ENCODE measurements around the gene KRTAP9-1. TPM values are rescaled to one million over a fixed set of nuclear protein-coding genes. Genes with fewer than 3 reads are reported as not detected.

Gene KRTAP9-1
- total and polyA plus RNA-seq, 2 donors from 2014 or later = not detected

- Histone ChIP-seq H3K36me3 (ENCODE audit: control insufficient read depth in 2 of 3, insufficient read depth in 3 of 3, low read length in 3 of 3) (no peaks in the 10 kb centered on the region), H3K9ac (ENCODE audit: low read length in 3 of 3) (no peak within 1 kb of the TSS), H3K4me3 (ENCODE audit: low read length in 3 of 3) (no peak within 1 kb of the TSS), H3K27ac (ENCODE audit: low read depth in 2 of 2, low read length in 2 of 2) (no peak within 1 kb of the TSS), H3K27me3 (ENCODE audit: control insufficient read depth, insufficient read depth, low read length) (no peaks in the 10 kb centered on the region), H3K9me3 (ENCODE audit: control insufficient read depth in 2 of 3, insufficient read depth in 1 of 3, low read length in 3 of 3) (no peaks in the 10 kb centered on the region), H3K4me1 (ENCODE audit: control insufficient read depth in 2 of 3, insufficient read depth in 2 of 3, low read depth in 1 of 3, low read length in 3 of 3) (no peaks in the 10 kb centered on the region)
- DNase-seq = no peak
- FAIRE-seq = no peak
- TF ChIP-seq CTCF (IDR thresholded peaks at IDR 0.05; ENCODE audit: borderline replicate concordance, extremely low read depth, insufficient read depth) = no peak
- intact Hi-C loops (cut with DNase I) = no loop called here
These were observed 21.6 kb upstream of the KRTAP9-1 start, which contains the start of gene KRTAP4-3 for GRCh38 chr17:41168121-41168520. Gene KRTAP4-3, minus strand, starts transcription at chr17:41168221. Its CDS starts 49 bp downstream, at chr17:41168172.

- intact Hi-C loops (cut with DNase I) = no loop called here
- no peak for FAIRE-seq
- no peak for DNase-seq
These were observed 17.8 kb upstream of the KRTAP9-1 start for GRCh38 chr17:41171886-41172285.

GRCh38 chr17:41176744-41177387 lies 12.8 kb upstream of the KRTAP9-1 start:
- DNase-seq = no peak
- intact Hi-C loops (cut with DNase I) = no loop called here
- FAIRE-seq = no peak
- Histone ChIP-seq H3K9ac (ENCODE audit: low read length in 3 of 3) (no peak overlapping the region), H3K27me3 (ENCODE audit: control insufficient read depth, insufficient read depth, low read length) (no peaks in the 10 kb centered on the region), H3K27ac (ENCODE audit: low read depth in 2 of 2, low read length in 2 of 2) (no peak overlapping the region), H3K4me1 (ENCODE audit: control insufficient read depth in 2 of 3, insufficient read depth in 2 of 3, low read depth in 1 of 3, low read length in 3 of 3) (no peaks in the 10 kb centered on the region), H3K36me3 (ENCODE audit: control insufficient read depth in 2 of 3, insufficient read depth in 3 of 3, low read length in 3 of 3) (no peaks in the 10 kb centered on the region), H3K4me3 (ENCODE audit: low read length in 3 of 3) (no peak overlapping the region), H3K9me3 (ENCODE audit: control insufficient read depth in 2 of 3, insufficient read depth in 1 of 3, low read length in 3 of 3) (no peaks in the 10 kb centered on the region)
- no peak for TF ChIP-seq CTCF (IDR thresholded peaks at IDR 0.05; ENCODE audit: borderline replicate concordance, extremely low read depth, insufficient read depth)

More at GRCh38 chr17:41171886-41172285, 17.8 kb upstream of the KRTAP9-1 start:
- Histone ChIP-seq H3K27ac (ENCODE audit: low read depth in 2 of 2, low read length in 2 of 2) (no peak overlapping the region), H3K4me1 (ENCODE audit: control insufficient read depth in 2 of 3, insufficient read depth in 2 of 3, low read depth in 1 of 3, low read length in 3 of 3) (no peaks in the 10 kb centered on the region), H3K36me3 (ENCODE audit: control insufficient read depth in 2 of 3, insufficient read depth in 3 of 3, low read length in 3 of 3) (no peaks in the 10 kb centered on the region), H3K9me3 (ENCODE audit: control insufficient read depth in 2 of 3, insufficient read depth in 1 of 3, low read length in 3 of 3) (no peaks in the 10 kb centered on the region), H3K4me3 (ENCODE audit: low read length in 3 of 3) (no peak overlapping the region), H3K9ac (ENCODE audit: low read length in 3 of 3) (no peak overlapping the region), H3K27me3 (ENCODE audit: control insufficient read depth, insufficient read depth, low read length) (no peaks in the 10 kb centered on the region)
- no peak for TF ChIP-seq CTCF (IDR thresholded peaks at IDR 0.05; ENCODE audit: borderline replicate concordance, extremely low read depth, insufficient read depth)

Measured in kidney (tissue), 14 donors.